ENCODE results near the gene PLCB1. TPM values are rescaled to one million over a fixed set of nuclear protein-coding genes. Genes with fewer than 3 reads are reported as not detected.

The PLCB1 gene
- polyA plus RNA-seq, 1 donor (not counting 4 experiments of a cell fraction or from before 2014, with no cell fraction given), result 0.37 TPM

- no peak for FAIRE-seq
- Histone ChIP-seq H3K79me2 (ENCODE audit: control insufficient read depth, insufficient read depth, low read length) (no peaks in the 10 kb centered on the region), H2AFZ (ENCODE audit: control insufficient read depth, low read length) (no peak overlapping the region), H3K27me3 (ENCODE audit: control insufficient read depth, extremely low read depth, insufficient read depth, low read length) (no peaks in the 10 kb centered on the region), H3K4me1 (ENCODE audit: control insufficient read depth, extremely low read depth, insufficient read depth, low read length) (no peaks in the 10 kb centered on the region), H3K9ac (ENCODE audit: control insufficient read depth, extremely low read depth, insufficient read depth, low read length) (no peak overlapping the region), H4K20me1 (ENCODE audit: control insufficient read depth, extremely low read depth, insufficient read depth, low read length) (no peaks in the 10 kb centered on the region), H3K27ac (ENCODE audit: control insufficient read depth, insufficient read depth, low read length) (no peak overlapping the region), H3K9me3 (ENCODE audit: control insufficient read depth, low read depth, low read length) (no peaks in the 10 kb centered on the region), H3K36me3 (ENCODE audit: control insufficient read depth in 2 of 2, extremely low read depth in 1 of 2, insufficient read depth in 2 of 2, low read length in 2 of 2) (no peaks in the 10 kb centered on the region), H3K4me3 (ENCODE audit: control insufficient read depth in 2 of 3, extremely low read depth in 1 of 3, insufficient read depth in 2 of 3, low read depth in 1 of 3, low read length in 3 of 3) (no peak overlapping the region), H3K9me1 (ENCODE audit: control insufficient read depth, extremely low read depth, insufficient read depth, low read length) (no peaks in the 10 kb centered on the region), H3K4me2 (ENCODE audit: control insufficient read depth, extremely low read depth, insufficient read depth, low read depth, low read length) (no peak overlapping the region)
- dilution Hi-C loops (cut with MboI; ENCODE audit: extremely low pct_ligation_motif_present, low sequenced_read_pairs), result no loop called here
- no peak for DNase-seq (ENCODE audit: low read depth, low spot score)
- TF ChIP-seq EZH2 (IDR thresholded peaks at IDR 0.05; ENCODE audit: low read length), result no peak
- TF ChIP-seq CTCF (optimal IDR thresholded peaks at IDR 0.05 in 1 of 3, IDR thresholded peaks at IDR 0.05 in 1 of 3, conservative IDR thresholded peaks at IDR 0.05 in 1 of 3; ENCODE audit: extremely low read depth in 1 of 3, insufficient read depth in 2 of 3, low read length in 3 of 3), result no peak
Measured at GRCh38 chr20:8480597-8480996, 348.5 kb downstream of the PLCB1 start.

DNA sequence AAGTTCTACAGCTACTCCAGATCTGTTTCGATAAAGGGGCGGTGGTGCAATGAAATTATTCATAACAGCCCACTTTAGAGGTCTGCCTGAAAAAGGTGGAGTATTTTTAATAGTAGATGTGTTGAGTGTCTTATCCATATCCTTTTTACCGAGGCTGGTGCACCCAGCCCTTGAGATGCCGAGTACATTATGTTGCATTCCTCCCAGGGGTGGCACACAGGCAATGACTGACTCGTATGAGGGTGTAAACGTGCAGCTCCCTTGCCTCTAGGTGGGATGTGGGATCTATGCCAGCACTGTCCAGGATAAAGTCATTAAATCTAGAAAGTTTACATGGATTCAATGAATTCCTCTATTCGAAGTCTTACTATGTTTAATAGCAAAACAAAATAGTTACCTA, 355.6 kb downstream of the PLCB1 start:
- FAIRE-seq (no peak), DNase-seq (ENCODE audit: low read depth, low spot score) (no peak)
- Histone ChIP-seq H3K27ac (ENCODE audit: control insufficient read depth, insufficient read depth, low read length) (no peak overlapping the region), H3K9ac (ENCODE audit: control insufficient read depth, extremely low read depth, insufficient read depth, low read length) (no peak overlapping the region), H3K4me2 (ENCODE audit: control insufficient read depth, extremely low read depth, insufficient read depth, low read depth, low read length) (no peak overlapping the region), H3K4me3 (ENCODE audit: control insufficient read depth in 2 of 3, extremely low read depth in 1 of 3, insufficient read depth in 2 of 3, low read depth in 1 of 3, low read length in 3 of 3) (no peak overlapping the region), H4K20me1 (ENCODE audit: control insufficient read depth, extremely low read depth, insufficient read depth, low read length) (no peaks in the 10 kb centered on the region), H3K36me3 (ENCODE audit: control insufficient read depth in 2 of 2, extremely low read depth in 1 of 2, insufficient read depth in 2 of 2, low read length in 2 of 2) (no peaks in the 10 kb centered on the region), H3K9me1 (ENCODE audit: control insufficient read depth, extremely low read depth, insufficient read depth, low read length) (no peaks in the 10 kb centered on the region), H3K27me3 (ENCODE audit: control insufficient read depth, extremely low read depth, insufficient read depth, low read length) (no peaks in the 10 kb centered on the region), H2AFZ (ENCODE audit: control insufficient read depth, low read length) (no peak overlapping the region), H3K9me3 (ENCODE audit: control insufficient read depth, low read depth, low read length) (no peaks in the 10 kb centered on the region), H3K4me1 (ENCODE audit: control insufficient read depth, extremely low read depth, insufficient read depth, low read length) (no peaks in the 10 kb centered on the region), H3K79me2 (ENCODE audit: control insufficient read depth, insufficient read depth, low read length) (no peaks in the 10 kb centered on the region)
- TF ChIP-seq EZH2 (IDR thresholded peaks at IDR 0.05; ENCODE audit: low read length) (no peak), CTCF (optimal IDR thresholded peaks at IDR 0.05 in 1 of 3, IDR thresholded peaks at IDR 0.05 in 1 of 3, conservative IDR thresholded peaks at IDR 0.05 in 1 of 3; ENCODE audit: extremely low read depth in 1 of 3, insufficient read depth in 2 of 3, low read length in 3 of 3) (no peak)
- dilution Hi-C loops (cut with MboI; ENCODE audit: extremely low pct_ligation_motif_present, low sequenced_read_pairs), result no loop called here

Data from keratinocyte (primary cell).